ENCODE measurements around the gene RLN1.

DNA sequence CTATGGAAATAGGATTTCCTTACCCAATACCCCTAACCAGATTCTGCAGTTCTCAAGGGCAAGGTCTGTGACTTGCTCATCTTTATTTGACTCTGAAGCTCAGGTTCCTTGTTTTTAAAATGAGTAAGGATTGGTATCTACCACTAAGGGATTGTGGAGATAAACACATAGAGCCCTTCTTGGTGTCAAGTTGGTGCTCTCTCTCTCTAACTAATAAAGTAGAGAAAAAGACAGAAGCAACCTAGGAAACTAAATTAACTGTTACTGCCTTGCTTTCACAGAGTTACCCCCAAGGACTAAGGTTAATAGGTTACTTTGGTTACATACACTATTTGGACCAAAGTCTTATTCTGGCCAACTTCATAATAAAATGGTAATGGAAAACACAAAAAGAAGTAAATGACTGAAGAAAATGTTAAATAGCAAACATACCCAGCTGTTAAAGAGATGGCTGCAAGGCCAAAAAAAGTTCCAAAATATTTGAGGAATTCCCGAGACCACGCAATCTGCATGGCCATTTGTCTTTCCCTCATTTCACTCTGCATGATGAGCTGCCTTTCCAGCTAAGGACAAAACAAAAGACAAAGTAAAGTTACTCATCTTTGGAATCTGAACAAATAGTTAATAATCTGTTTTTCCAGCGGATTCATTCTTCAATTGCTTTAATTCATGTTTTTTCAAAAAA lies 21.8 kb upstream of the RLN1 start:
- TF ChIP-seq, protein P1, sequence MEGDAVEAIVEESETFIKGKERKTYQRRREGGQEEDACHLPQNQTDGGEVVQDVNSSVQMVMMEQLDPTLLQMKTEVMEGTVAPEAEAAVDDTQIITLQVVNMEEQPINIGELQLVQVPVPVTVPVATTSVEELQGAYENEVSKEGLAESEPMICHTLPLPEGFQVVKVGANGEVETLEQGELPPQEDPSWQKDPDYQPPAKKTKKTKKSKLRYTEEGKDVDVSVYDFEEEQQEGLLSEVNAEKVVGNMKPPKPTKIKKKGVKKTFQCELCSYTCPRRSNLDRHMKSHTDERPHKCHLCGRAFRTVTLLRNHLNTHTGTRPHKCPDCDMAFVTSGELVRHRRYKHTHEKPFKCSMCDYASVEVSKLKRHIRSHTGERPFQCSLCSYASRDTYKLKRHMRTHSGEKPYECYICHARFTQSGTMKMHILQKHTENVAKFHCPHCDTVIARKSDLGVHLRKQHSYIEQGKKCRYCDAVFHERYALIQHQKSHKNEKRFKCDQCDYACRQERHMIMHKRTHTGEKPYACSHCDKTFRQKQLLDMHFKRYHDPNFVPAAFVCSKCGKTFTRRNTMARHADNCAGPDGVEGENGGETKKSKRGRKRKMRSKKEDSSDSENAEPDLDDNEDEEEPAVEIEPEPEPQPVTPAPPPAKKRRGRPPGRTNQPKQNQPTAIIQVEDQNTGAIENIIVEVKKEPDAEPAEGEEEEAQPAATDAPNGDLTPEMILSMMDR (IDR thresholded peaks at IDR 0.05; ENCODE audit: low read depth, low read length, poor library complexity, severe bottlenecking) = no peak
- TF ChIP-seq EZH2phosphoT487 (IDR thresholded peaks at IDR 0.05; ENCODE audit: borderline replicate concordance, low read length) = no peak

Measured in DOHH2 (cell line).